T-cell (primary cell): Measurements from ENCODE around the gene VCL. TPM values are rescaled to one million over a fixed set of nuclear protein-coding genes. Genes with fewer than 3 reads are reported as not detected.
A peak's percentile ranks its signal among the peaks of the same experiment; 100 is the strongest.
"Not testable (repeated sequence)": the region's sequence is repeated elsewhere in the genome, so short reads cannot be mapped to it uniquely, and the experiment has no call there.

Source experiments
- ATAC-seq, 4 experiments: fragments of 200-7000 bp in 3 of 4; fragments of 150-1000 bp in 1 of 4; cut with Tn5 transposase; replicated peaks in 1 of 4; 1 replicate in 3 of 4; 2 replicates in 1 of 4; pipeline ENCODE4 v1.10.0; 2021; ENCODE audit warnings: moderate library complexity in 3 of 4, mild to moderate bottlenecking in 2 of 4, moderate number of reproducible peaks in 1 of 4
- CTCF ChIA-PET, 2 donors: fragments of 300-600 bp; sonication (Branson Sonifier 250); formaldehyde crosslinking; loops; one replicate each; lab custom pipeline; 2022; ENCODE audit warnings: antibody characterized with exemption in 2 of 2; lab: Charles Lee
- POLR2A ChIA-PET, 2 donors: fragments of 300-600 bp; sonication (Branson Sonifier 250); formaldehyde crosslinking; loops; one replicate each; lab custom pipeline; 2022; ENCODE audit warnings: antibody characterized with exemption in 2 of 2; lab: Charles Lee
- DNase-seq, 35 experiments: peaks; one replicate each; pipeline versions ENCODE4 v3.0.0 to v3.0.0-alpha.2; 2013 to 2023
- H3K27ac ChIP-seq: one replicate; pipeline ENCODE4 v1.5.1; 2013; ENCODE audit warnings: low read length
- H3K27me3 ChIP-seq, 2 experiments: replicated peaks in 1 of 2; 1 replicate in 1 of 2; 2 replicates in 1 of 2; pipeline versions ENCODE4 v1.6.1 to v1.7.0; 2013; ENCODE audit warnings: low read length in 1 of 2, mixed read lengths in 1 of 2; ENCODE audit not compliant: control insufficient read depth in 2 of 2, insufficient read depth in 2 of 2; ENCODE audit errors: extremely low read depth in 1 of 2
- H3K36me3 ChIP-seq, 2 donors: 1 replicate in 1 of 2; 2 replicates in 1 of 2; pipeline versions ENCODE4 v1.6.1 to v1.7.0; 2013; ENCODE audit warnings: low read length in 1 of 2; ENCODE audit not compliant: control insufficient read depth in 2 of 2, insufficient read depth in 1 of 2; ENCODE audit errors: extremely low read depth in 1 of 2
- H3K4me1 ChIP-seq, 2 experiments: 1 replicate in 1 of 2; 2 replicates in 1 of 2; pipeline versions ENCODE4 v1.6.1 to v1.7.0; 2013; ENCODE audit warnings: low read length in 2 of 2, mixed read lengths in 1 of 2; ENCODE audit not compliant: insufficient read depth in 2 of 2, control insufficient read depth in 1 of 2; ENCODE audit errors: extremely low read depth in 1 of 2
- H3K4me3 ChIP-seq, 2 donors: 1 replicate in 1 of 2; 2 replicates in 1 of 2; pipeline versions ENCODE4 v1.5.1 to v1.7.0; 2013; ENCODE audit warnings: mild to moderate bottlenecking in 2 of 2, low read length in 1 of 2, moderate library complexity in 1 of 2; ENCODE audit not compliant: control insufficient read depth in 1 of 2; ENCODE audit errors: extremely low read depth in 1 of 2
- H3K9me3 ChIP-seq: 2 replicates; pipeline ENCODE4 v1.7.0; 2013
- H3K27ac Mint-ChIP-seq, 2 donors: one replicate each; pipeline ENCODE4 v1.8.0; 2020 to 2021; ENCODE audit warnings: mild to moderate bottlenecking in 2 of 2, mixed read lengths in 2 of 2
- H3K27me3 Mint-ChIP-seq, 2 donors: one replicate each; pipeline ENCODE4 v1.8.0; 2021 to 2022; ENCODE audit warnings: mixed read lengths in 2 of 2
- H3K36me3 Mint-ChIP-seq: one replicate; pipeline ENCODE4 v1.8.0; 2021; ENCODE audit warnings: mixed read lengths
- H3K4me1 Mint-ChIP-seq, 3 donors: one replicate each; pipeline ENCODE4 v1.8.0; 2020 to 2022; ENCODE audit warnings: mixed read lengths in 3 of 3, mild to moderate bottlenecking in 1 of 3
- H3K4me3 Mint-ChIP-seq, 3 donors: one replicate each; pipeline ENCODE4 v1.8.0; 2020 to 2022; ENCODE audit warnings: mild to moderate bottlenecking in 3 of 3, mixed read lengths in 3 of 3, moderate library complexity in 3 of 3
- H3K9me3 Mint-ChIP-seq, 3 donors: one replicate each; pipeline ENCODE4 v1.8.0; 2020 to 2022; ENCODE audit warnings: mixed read lengths in 3 of 3
- WGBS: methylation state at CpG from one replicate; pipeline ENCODE4 v1.1.5; 2013; ENCODE audit warnings: missing lambda C conversion rate; ENCODE audit not compliant: insufficient coverage; 5-methylcytosine and 5-hydroxymethylcytosine counted together
- total RNA-seq, 35 experiments: library from RNA in 6 of 35; stranded (reverse) in 6 of 35; fragments of 120-200 nt in 1 of 35; gene quantifications; one replicate each; pipeline versions ENCODE4 v1.2.1 to v1.2.4 and lab custom pipeline; 2013 to 2026

The VCL gene
- total RNA-seq, 5 donors from 2014 or later (not counting 1 experiment from before 2014, with no cell fraction given), result 22.6 to 48.7 (median 27.0) TPM

DNA sequence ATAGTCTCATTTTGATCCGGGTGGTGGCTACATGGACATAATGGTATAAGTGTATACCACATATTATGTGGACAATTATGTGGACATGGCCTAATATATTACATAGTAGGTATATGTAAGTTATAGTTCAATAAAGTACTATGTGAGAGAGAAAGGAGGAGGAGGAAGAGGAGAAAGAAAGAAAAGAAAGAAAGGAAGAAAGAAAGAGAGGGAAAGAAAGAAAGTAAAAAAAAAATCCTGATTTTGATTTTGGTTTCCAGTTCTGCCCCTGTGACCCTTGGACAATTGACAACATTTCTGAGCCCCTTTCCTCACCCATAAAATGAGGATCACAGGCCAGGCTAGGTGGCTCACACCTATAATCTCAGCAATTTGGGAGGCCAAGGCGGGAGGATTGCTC is 42.2 kb upstream of the VCL start:
- Histone ChIP-seq H3K27me3 (no peaks in the 10 kb centered on the region), H3K36me3 (no peaks in the 10 kb centered on the region), H3K9me3 (no peaks in the 10 kb centered on the region), H3K4me3 (no peak overlapping the region), H3K27ac (peak overlapping the region; percentile 78), H3K4me1 (peaks cover 15 to 54% of the 10 kb centered on the region in 2 experiments)
- Mint-ChIP-seq H3K4me1 (peaks cover 48 to 61% (median 54%) of the 10 kb centered on the region in 3 donors), H3K4me3 (no peak overlapping the region), H3K27me3 (no peaks in the 10 kb centered on the region), H3K27ac (peak overlapping the region; percentile 79 to 85), H3K9me3 (no peaks in the 10 kb centered on the region), H3K36me3 (no peaks in the 10 kb centered on the region)
- no CpG with 5 or more reads among the region's 2 CpGs for WGBS
- DNase-seq, result no peak
- POLR2A ChIA-PET, result no interaction called here
- CTCF ChIA-PET, result interaction anchor here (0.6 to 1.4 kb wide), 5 partner anchors 10 to 69 kb away, joined by 3 to 13 read pairs (median 5); no protein-coding TSS in a partner anchor
- ATAC-seq, result no peak

DNA sequence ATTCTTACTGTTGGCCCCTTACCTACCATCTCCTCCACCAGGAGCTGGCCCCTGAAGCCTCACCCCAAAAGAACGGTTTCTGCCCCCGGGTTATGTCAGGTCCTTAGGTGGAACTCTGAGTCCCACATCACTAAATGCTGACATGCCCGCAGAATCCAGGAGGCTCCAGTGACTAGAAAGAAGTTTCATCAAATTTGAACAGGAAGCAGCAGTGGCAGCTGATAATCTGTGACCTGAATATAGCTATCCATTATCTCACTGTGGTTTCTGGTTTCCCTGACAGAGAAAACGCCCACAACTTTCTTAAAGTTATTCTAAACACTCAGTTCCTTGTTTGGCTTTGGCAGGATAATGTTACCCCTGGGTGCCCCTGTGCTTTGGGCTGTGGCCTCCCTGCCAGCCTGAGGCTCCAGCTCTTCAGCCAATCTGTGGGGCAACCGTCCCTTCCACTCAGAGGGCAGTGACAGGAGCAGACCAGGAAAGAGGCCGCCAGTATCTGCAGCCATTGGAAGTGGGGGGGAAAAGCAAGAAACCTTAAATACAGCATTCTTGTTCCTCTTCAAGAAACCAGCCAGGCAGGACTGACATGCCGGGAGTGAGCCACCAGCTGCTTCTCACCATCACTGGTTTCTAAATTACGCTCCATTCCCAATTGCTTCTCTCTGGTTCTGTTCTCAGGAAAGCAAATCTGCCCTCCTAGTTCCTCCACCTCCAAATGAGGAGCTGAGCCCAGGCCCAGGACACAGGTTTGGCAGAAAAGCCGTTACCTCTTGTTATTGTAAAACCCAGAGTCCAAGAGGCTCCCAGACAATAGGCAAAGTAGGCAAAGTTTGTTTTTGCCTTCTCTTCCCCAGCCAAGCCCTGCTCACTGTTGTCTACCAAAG is 41.2 kb upstream of the VCL start:
- Histone ChIP-seq H3K9me3 (no peaks in the 10 kb centered on the region), H3K4me3 (peak overlapping the region; percentile 17 to 25), H3K27me3 (no peaks in the 10 kb centered on the region), H3K36me3 (no peaks in the 10 kb centered on the region), H3K27ac (peak overlapping the region; percentile 78), H3K4me1 (peaks cover 15 to 57% of the 10 kb centered on the region in 2 experiments)
- Mint-ChIP-seq H3K9me3 (no peaks in the 10 kb centered on the region), H3K27me3 (no peaks in the 10 kb centered on the region), H3K4me3 (peak overlapping the region; percentile 47 to 70 (median 67)), H3K36me3 (no peaks in the 10 kb centered on the region), H3K27ac (peak overlapping the region; percentile 91 to 97), H3K4me1 (peaks cover 48 to 61% (median 54%) of the 10 kb centered on the region in 3 donors)
- 25% methylated on average over 4 of the region's 9 CpGs for WGBS
- ATAC-seq (peak; percentile 74 to 83 (median 79)), DNase-seq (peak in 30 of 35 experiments; percentile 4 to 66 (median 22))
- CTCF ChIA-PET, result interaction anchor here (0.5 to 1.5 kb wide), 14 partner anchors 11 to 210 kb away, joined by 3 to 13 read pairs (median 4); partner anchors contain the start of gene VCL (in 1 of the 2)
- POLR2A ChIA-PET, result interaction anchor here (0.6 kb wide), 3 partner anchors 111 to 1280 kb away, joined by 3 to 7 read pairs (median 6); no protein-coding TSS in a partner anchor

DNA sequence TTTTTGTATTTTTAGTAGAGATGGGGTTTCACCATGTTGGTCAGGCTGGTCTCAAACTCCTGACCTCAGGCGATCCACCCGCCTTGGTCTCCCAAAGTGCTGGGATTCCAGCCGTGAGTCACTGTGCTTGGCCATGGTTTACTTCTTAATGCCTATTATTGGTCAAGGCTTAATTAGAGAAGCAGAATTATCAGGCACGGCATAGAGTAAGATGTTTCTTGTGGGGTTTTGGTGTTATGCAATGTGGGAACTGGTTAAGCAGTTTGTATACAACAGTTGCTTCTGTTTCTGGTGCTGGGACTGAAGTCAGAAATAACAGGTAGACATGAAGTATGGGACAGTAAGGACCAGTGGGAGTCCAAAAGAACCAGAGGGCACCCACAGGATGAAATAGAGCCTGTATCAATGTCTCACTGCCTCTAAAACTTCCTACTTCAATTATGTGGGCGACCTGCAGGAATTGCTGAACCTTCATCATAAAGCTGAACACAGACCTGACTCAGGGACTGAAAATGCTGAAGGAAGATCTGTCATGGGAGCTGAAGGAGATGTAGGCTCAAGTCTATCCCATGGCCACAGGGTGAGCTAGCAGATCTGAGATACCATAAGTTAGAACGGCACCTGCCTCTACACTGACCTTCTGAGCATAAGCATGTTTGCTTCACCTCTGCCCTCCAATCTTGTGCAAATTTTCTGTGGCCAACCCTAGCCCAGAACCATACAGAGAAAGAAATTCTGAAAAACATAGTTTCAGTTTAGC is 38.3 kb upstream of the VCL start:
- H3K4me3 ChIP-seq, result no peak overlapping the region
- DNase-seq (no peak), ATAC-seq (no peak)
- Mint-ChIP-seq H3K4me3 (no peak overlapping the region), H3K4me1 (peaks cover 43 to 53% (median 47%) of the 10 kb centered on the region in 3 donors), H3K27ac (peak overlapping the region; percentile 61 to 93), H3K36me3 (no peaks in the 10 kb centered on the region), H3K27me3 (no peaks in the 10 kb centered on the region), H3K9me3 (no peaks in the 10 kb centered on the region)
- CTCF ChIA-PET, result interaction anchor here in 1 of 2 donors (1.0 kb wide), 1 partner anchor 73 kb away, joined by 3 read pairs; no protein-coding TSS in a partner anchor
- peaks cover 15 to 50% of the 10 kb centered on the region in 2 experiments for H3K4me1 ChIP-seq
- 86% methylated on average over 6 of the region's 6 CpGs for WGBS
- H3K27me3 ChIP-seq, result no peaks in the 10 kb centered on the region
- H3K9me3 ChIP-seq, result no peaks in the 10 kb centered on the region
- POLR2A ChIA-PET, result interaction anchor here in 1 of 2 donors (0.7 kb wide), 1 partner anchor 66 kb away, joined by 4 read pairs; no protein-coding TSS in a partner anchor
- H3K36me3 ChIP-seq, result no peaks in the 10 kb centered on the region
- H3K27ac ChIP-seq, result peak overlapping the region; percentile 18

DNA sequence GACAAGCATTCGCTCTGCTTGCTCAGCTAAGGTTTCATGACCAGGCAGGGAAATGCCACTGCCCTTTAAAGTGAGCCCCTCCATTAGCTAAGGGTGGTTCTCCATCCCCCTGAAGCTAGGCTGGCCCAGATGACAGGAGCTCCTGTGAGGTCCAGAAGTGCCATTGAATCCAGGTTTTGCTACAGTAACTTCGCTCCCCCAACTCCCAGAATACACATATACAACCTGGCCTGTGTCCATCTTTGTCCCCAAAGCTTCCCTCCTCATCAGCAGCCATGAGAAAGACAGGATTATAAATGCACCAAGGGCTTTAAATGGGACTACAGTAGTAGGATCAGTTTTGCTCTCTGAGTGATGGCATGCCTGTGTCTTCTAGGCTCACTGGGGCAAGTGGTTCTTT is 35.5 kb upstream of the VCL start:
- no peak overlapping the region for H3K4me3 Mint-ChIP-seq
- WGBS, result 100% methylated on average over 1 of the region's 2 CpGs
- H3K27ac ChIP-seq, result no peak overlapping the region
- no peak overlapping the region for H3K27ac Mint-ChIP-seq
- peaks cover 22 to 30% (median 22%) of the 10 kb centered on the region in 3 donors for H3K4me1 Mint-ChIP-seq
- H3K27me3 Mint-ChIP-seq, result no peaks in the 10 kb centered on the region
- CTCF ChIA-PET, result interaction anchor here in 1 of 2 donors (0.7 kb wide), 1 partner anchor 51 kb away, joined by 4 read pairs; no protein-coding TSS in a partner anchor
- DNase-seq, result no peak
- ATAC-seq, result no peak
- H3K36me3 Mint-ChIP-seq, result no peaks in the 10 kb centered on the region
- POLR2A ChIA-PET, result no interaction called here
- no peak overlapping the region for H3K4me3 ChIP-seq
- H3K9me3 Mint-ChIP-seq, result no peaks in the 10 kb centered on the region
- no peaks in the 10 kb centered on the region for H3K9me3 ChIP-seq
- no peaks in the 10 kb centered on the region for H3K27me3 ChIP-seq
- peaks cover 3 to 44% of the 10 kb centered on the region in 2 experiments for H3K4me1 ChIP-seq
- no peaks in the 10 kb centered on the region for H3K36me3 ChIP-seq

DNA sequence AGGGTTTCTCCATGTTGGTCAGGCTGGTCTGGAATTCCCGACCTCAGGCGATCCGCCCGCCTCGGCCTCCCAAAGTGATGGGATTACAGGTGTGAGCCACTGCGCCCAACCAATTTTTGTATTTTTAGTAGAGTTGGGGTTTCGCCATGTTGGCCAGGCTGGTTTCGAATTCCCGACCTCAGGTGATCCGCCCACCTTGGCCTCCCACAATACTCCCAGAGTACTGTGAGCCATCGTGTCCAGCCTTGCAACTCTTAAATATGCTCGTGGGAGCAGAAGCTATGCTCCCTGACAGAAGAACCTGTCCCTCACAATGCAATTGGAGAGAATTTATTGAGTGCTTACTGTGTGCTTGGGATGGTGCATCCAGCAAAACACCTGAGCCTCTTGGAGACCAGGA is 34.4 kb upstream of the VCL start:
- H3K4me3 Mint-ChIP-seq, H3K9me3 Mint-ChIP-seq, H3K4me3 ChIP-seq, POLR2A ChIA-PET, ATAC-seq, H3K27me3 Mint-ChIP-seq, CTCF ChIA-PET, H3K9me3 ChIP-seq, DNase-seq, H3K36me3 Mint-ChIP-seq, H3K27ac ChIP-seq, H3K36me3 ChIP-seq, H3K27ac Mint-ChIP-seq, H3K27me3 ChIP-seq: not testable (repeated sequence)
- H3K4me1 Mint-ChIP-seq, result peaks cover 23 to 28% (median 24%) of the 10 kb centered on the region in 3 donors
- no CpG with 5 or more reads among the region's 12 CpGs for WGBS
- peaks cover 2 to 43% of the 10 kb centered on the region in 2 experiments for H3K4me1 ChIP-seq

DNA sequence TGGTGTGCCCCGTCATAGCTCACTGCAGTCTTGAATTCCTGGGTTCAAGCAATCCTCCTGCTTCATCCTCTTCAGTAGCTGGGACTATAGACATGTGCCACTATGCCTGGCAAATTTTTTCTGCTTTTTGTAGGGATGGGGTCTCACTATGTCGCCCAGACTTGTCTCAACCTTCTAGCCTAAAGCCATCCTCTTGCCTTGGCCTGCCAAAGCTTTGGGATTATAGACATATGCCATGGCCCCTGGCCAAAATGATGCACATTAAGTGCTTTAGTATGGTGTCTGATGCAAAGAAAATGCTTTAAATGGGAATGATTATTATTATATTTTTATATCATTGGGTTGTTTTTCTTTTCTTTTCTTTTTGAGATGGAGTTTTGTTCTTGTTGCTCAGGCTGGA is 33.2 kb upstream of the VCL start:
- WGBS, result no CpG with 5 or more reads among the region's 2 CpGs
- Mint-ChIP-seq H3K9me3 (no peaks in the 10 kb centered on the region), H3K4me1 (peaks cover 15 to 20% (median 17%) of the 10 kb centered on the region in 3 donors), H3K36me3 (no peaks in the 10 kb centered on the region), H3K27me3 (no peaks in the 10 kb centered on the region), H3K27ac (no peak overlapping the region), H3K4me3 (no peak overlapping the region)
- ATAC-seq (no peak), DNase-seq (no peak)
- Histone ChIP-seq H3K27ac (no peak overlapping the region), H3K9me3 (no peaks in the 10 kb centered on the region), H3K4me3 (no peak overlapping the region), H3K36me3 (no peaks in the 10 kb centered on the region), H3K4me1 (peaks cover 0 to 42% of the 10 kb centered on the region in 2 experiments), H3K27me3 (no peaks in the 10 kb centered on the region)
- ChIA-PET POLR2A (no interaction called here), CTCF (interaction anchor here in 1 of 2 donors (0.5 kb wide), 1 partner anchor 113 kb away, joined by 7 read pairs; no protein-coding TSS in a partner anchor)
